NT2/D1 (cell line): ENCODE measurements around the gene PDGFRB.

Experiments
- DNase-seq: peaks from one replicate; pipeline ENCODE4 v3.0.0-alpha.2; 2011; ENCODE audit warnings: low read depth, low spot score
- H3K27me3 ChIP-seq: 2 replicates; pipeline ENCODE4 v1.6.0; 2011; ENCODE audit warnings: mild to moderate bottlenecking; ENCODE audit not compliant: insufficient read length, insufficient read depth
- H3K36me3 ChIP-seq: 2 replicates; pipeline ENCODE4 v1.6.1; 2011; ENCODE audit warnings: mild to moderate bottlenecking, low read length, mixed read lengths; ENCODE audit not compliant: insufficient read depth, insufficient read length
- H3K4me1 ChIP-seq: 2 replicates; pipeline ENCODE4 v1.5.1; 2011; ENCODE audit not compliant: insufficient read depth, insufficient read length
- H3K4me3 ChIP-seq: 2 replicates; pipeline ENCODE4 v1.5.1; 2011; ENCODE audit warnings: low read depth; ENCODE audit not compliant: insufficient read length
- H3K9ac ChIP-seq: 2 replicates; pipeline ENCODE4 v1.6.0; 2011; ENCODE audit warnings: low read depth; ENCODE audit not compliant: insufficient read length
- H3K9me3 ChIP-seq: 2 replicates; pipeline ENCODE4 v1.5.1; 2011; ENCODE audit warnings: mild to moderate bottlenecking, low read length; ENCODE audit not compliant: insufficient read depth
- SUZ12 ChIP-seq: IDR thresholded peaks from 2 replicates; pipeline ENCODE4 v1.6.1; 2011; ENCODE audit not compliant: insufficient read length, insufficient read depth; ENCODE audit errors: extremely low read depth
- YY1 ChIP-seq: IDR thresholded peaks from 2 replicates; pipeline ENCODE4 v1.6.1; 2011; ENCODE audit not compliant: insufficient read length, insufficient read depth
- ZNF274 ChIP-seq: IDR thresholded peaks from 2 replicates; pipeline ENCODE4 v1.6.1; 2011; ENCODE audit warnings: mild to moderate bottlenecking, low read depth, low read length

PDGFRB gene

GRCh38 chr5:150156027-150156368 is 353 bp upstream of the PDGFRB start:
- no peak for DNase-seq
- Histone ChIP-seq H3K4me3 (peak overlapping the region; percentile 6), H3K4me1 (peaks cover 22% of the 10 kb centered on the region), H3K27me3 (peaks cover 18% of the 10 kb centered on the region), H3K9me3 (no peaks in the 10 kb centered on the region), H3K36me3 (peaks cover 22% of the 10 kb centered on the region), H3K9ac (peak overlapping the region; percentile 18)
- TF ChIP-seq YY1 (no peak), SUZ12 (no peak), ZNF274 (no peak)

- Histone ChIP-seq H3K9ac (peak overlapping the region; percentile 70), H3K27me3 (peaks cover 18% of the 10 kb centered on the region), H3K9me3 (no peaks in the 10 kb centered on the region), H3K36me3 (peaks cover 23% of the 10 kb centered on the region), H3K4me3 (peak overlapping the region; percentile 11), H3K4me1 (peaks cover 16% of the 10 kb centered on the region)
- DNase-seq = no peak
- no peak for TF ChIP-seq SUZ12
- no peak for TF ChIP-seq ZNF274
- TF ChIP-seq YY1 = no peak
These were observed 972 bp downstream of the PDGFRB start for GRCh38 chr5:150154618-150155128.

GRCh38 chr5:150153957-150154617 is 1.6 kb downstream of the PDGFRB start:
- H3K9ac ChIP-seq = peak overlapping the region; percentile 43
- no peaks in the 10 kb centered on the region for H3K9me3 ChIP-seq
- no peak for TF ChIP-seq YY1
- TF ChIP-seq SUZ12 = no peak
- no peak for TF ChIP-seq ZNF274
- H3K4me1 ChIP-seq = peaks cover 16% of the 10 kb centered on the region
- H3K27me3 ChIP-seq = peaks cover 18% of the 10 kb centered on the region
- H3K36me3 ChIP-seq = peaks cover 25% of the 10 kb centered on the region
- DNase-seq = no peak
- no peak overlapping the region for H3K4me3 ChIP-seq

GRCh38 chr5:150153483-150153882 is 2.2 kb downstream of the PDGFRB start:
- Histone ChIP-seq H3K9ac (peak overlapping the region; percentile 4), H3K27me3 (peaks cover 13% of the 10 kb centered on the region), H3K36me3 (peaks cover 31% of the 10 kb centered on the region), H3K4me1 (peaks cover 16% of the 10 kb centered on the region), H3K4me3 (no peak overlapping the region), H3K9me3 (no peaks in the 10 kb centered on the region)
- no peak for DNase-seq
- no peak for TF ChIP-seq YY1
- no peak for TF ChIP-seq SUZ12
- TF ChIP-seq ZNF274 = no peak

- H3K4me3 ChIP-seq = no peak overlapping the region
- TF ChIP-seq YY1 = no peak
- TF ChIP-seq ZNF274 = no peak
- no peak for TF ChIP-seq SUZ12
- no peak for DNase-seq
- no peaks in the 10 kb centered on the region for H3K9me3 ChIP-seq
- H3K4me1 ChIP-seq = peaks cover 16% of the 10 kb centered on the region
- no peak overlapping the region for H3K9ac ChIP-seq
- peaks cover 34% of the 10 kb centered on the region for H3K36me3 ChIP-seq
- H3K27me3 ChIP-seq = peaks cover 11% of the 10 kb centered on the region
These were observed 2.8 kb downstream of the PDGFRB start for GRCh38 chr5:150152636-150153462.

GRCh38 chr5:150149618-150150017 is 6.0 kb downstream of the PDGFRB start:
- no peaks in the 10 kb centered on the region for H3K27me3 ChIP-seq
- no peak overlapping the region for H3K4me3 ChIP-seq
- DNase-seq = no peak
- peaks cover 34% of the 10 kb centered on the region for H3K36me3 ChIP-seq
- TF ChIP-seq YY1 (no peak), SUZ12 (no peak), ZNF274 (no peak)
- no peak overlapping the region for H3K9ac ChIP-seq
- no peaks in the 10 kb centered on the region for H3K9me3 ChIP-seq
- peaks cover 18% of the 10 kb centered on the region for H3K4me1 ChIP-seq
